Measurements from ENCODE around the gene ZBTB18.

- TF ChIP-seq CTCF (conservative IDR thresholded peaks at IDR 0.05; ENCODE audit: low read length) (no peak), EZH2phosphoT487 (IDR thresholded peaks at IDR 0.05; ENCODE audit: borderline replicate concordance, low read depth, low read length) (no peak)
Observed at GRCh38 chr1:244019982-244020485, 31.0 kb upstream of the ZBTB18 start.
